ENCODE results near the gene GTF2I.
"Not testable (repeated sequence)": the region's sequence is repeated elsewhere in the genome, so short reads cannot be mapped to it uniquely, and the experiment has no call there.

The GTF2I gene

GRCh38 chr7:74718336-74718735, 60.8 kb downstream of the GTF2I start:
- DNase-seq = no peak

- no peak for DNase-seq
Observed at GRCh38 chr7:74722153-74722552, 64.6 kb downstream of the GTF2I start.

GRCh38 chr7:74725840-74726239, 68.3 kb downstream of the GTF2I start:
- DNase-seq = no peak

- no peak for DNase-seq
Observed at GRCh38 chr7:74726309-74727101, 69.0 kb downstream of the GTF2I start.

GRCh38 chr7:74728686-74729085, 71.2 kb downstream of the GTF2I start:
- not testable (repeated sequence) for DNase-seq

GRCh38 chr7:74730186-74730585, 72.7 kb downstream of the GTF2I start:
- not testable (repeated sequence) for DNase-seq

GRCh38 chr7:74739974-74740703, 82.6 kb downstream of the GTF2I start:
- not testable (repeated sequence) for DNase-seq

GRCh38 chr7:74743936-74744557, 86.5 kb downstream of the GTF2I start:
- not testable (repeated sequence) for DNase-seq

GRCh38 chr7:74753921-74754482, 96.5 kb downstream of the GTF2I start:
- DNase-seq = not testable (repeated sequence)

GRCh38 chr7:74756673-74757072, 99.2 kb downstream of the GTF2I start:
- not testable (repeated sequence) for DNase-seq

- DNase-seq = not testable (repeated sequence)
Observed at GRCh38 chr7:74758268-74758667, 100.8 kb downstream of the GTF2I start.

- DNase-seq = not testable (repeated sequence)
Observed at GRCh38 chr7:74758982-74759381, 101.5 kb downstream of the GTF2I start.

GRCh38 chr7:74765205-74765918, 107.8 kb downstream of the GTF2I start:
- not testable (repeated sequence) for DNase-seq

GRCh38 chr7:74766509-74766908, 109.0 kb downstream of the GTF2I start:
- DNase-seq = not testable (repeated sequence)

GRCh38 chr7:74766991-74767390, 109.5 kb downstream of the GTF2I start:
- not testable (repeated sequence) for DNase-seq

GRCh38 chr7:74770062-74770461, 112.5 kb downstream of the GTF2I start:
- DNase-seq = not testable (repeated sequence)

GRCh38 chr7:74772093-74772492, 114.6 kb downstream of the GTF2I start:
- DNase-seq = not testable (repeated sequence)

GRCh38 chr7:74773760-74774750, 116.5 kb downstream of the GTF2I start, which contains the start of gene NCF1:
Gene NCF1 (plus strand): TSS chr7:74774011. CDS start chr7:74774032, 21 bp downstream.
- DNase-seq = not testable (repeated sequence)

- not testable (repeated sequence) for DNase-seq
Observed at GRCh38 chr7:74775111-74775510, 117.6 kb downstream of the GTF2I start.

GRCh38 chr7:74779053-74779452, 121.5 kb downstream of the GTF2I start:
- not testable (repeated sequence) for DNase-seq

GRCh38 chr7:74781746-74782145, 124.2 kb downstream of the GTF2I start:
- DNase-seq = not testable (repeated sequence)
